Sciatic nerve (tissue), 2 donors: Measurements from ENCODE around the gene RTTN. TPM values are rescaled to one million over a fixed set of nuclear protein-coding genes. Genes with fewer than 3 reads are reported as not detected.
A peak's percentile ranks its signal among the peaks of the same experiment; 100 is the strongest.
"Not testable (repeated sequence)": the region's sequence is repeated elsewhere in the genome, so short reads cannot be mapped to it uniquely, and the experiment has no call there.

Source experiments
- ATAC-seq: fragments of 200-7000 bp; cut with Tn5 transposase; one replicate; pipeline ENCODE4 v1.9.1; 2020; ENCODE audit warnings: mild to moderate bottlenecking, moderate library complexity
- DNase-seq: peaks from one replicate; pipeline ENCODE4 v3.0.0-alpha.2; 2020; ENCODE audit warnings: low spot score
- intact Hi-C: fragments of 100-400 bp; cut with DNase I; formaldehyde crosslinking; loops from one replicate; pipeline ENCODE4 v1.14.2; 2022
- total RNA-seq: library from RNA; stranded (reverse); fragmentation: NEBNext Ultra II Directional; extraction: Animal tissue kit (Norgen Biotek cat#: 25700); gene quantifications from one replicate; pipeline ENCODE4 v1.2.1, GENCODE V29; 2021
- donor health status: DM: no; HTN: no; CAD: no.
- donor health status: DM: no; HTN: no; CAD: no.

The RTTN gene
- total RNA-seq, 1 donor from 2014 or later = 25.3 TPM

GRCh38 chr18:70113511-70113910, 92.0 kb downstream of the RTTN start:
- ATAC-seq = no peak
- no peak for DNase-seq
- intact Hi-C loops = no loop called here

DNA sequence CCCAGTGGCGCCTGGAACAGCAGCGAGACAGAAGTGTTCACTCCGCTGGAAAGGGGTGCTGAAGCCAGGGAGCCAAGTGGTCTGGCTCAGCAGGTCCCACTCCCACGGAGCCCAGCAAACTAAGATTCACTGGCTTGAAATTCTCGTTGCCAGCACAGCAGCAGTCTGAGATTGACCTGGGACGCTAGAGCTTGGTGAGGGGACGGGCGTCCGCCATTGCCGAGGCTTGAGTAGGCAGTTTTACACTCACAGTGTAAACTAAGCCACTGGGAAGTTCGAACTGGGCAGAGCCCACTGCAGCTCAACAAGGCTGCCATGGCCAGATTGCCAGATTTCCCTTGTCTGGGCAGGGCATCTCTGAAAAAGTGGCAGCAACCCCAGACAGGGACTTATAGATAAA, 94.8 kb downstream of the RTTN start:
- intact Hi-C loops = no loop called here
- DNase-seq (no peak), ATAC-seq (no peak)

DNA sequence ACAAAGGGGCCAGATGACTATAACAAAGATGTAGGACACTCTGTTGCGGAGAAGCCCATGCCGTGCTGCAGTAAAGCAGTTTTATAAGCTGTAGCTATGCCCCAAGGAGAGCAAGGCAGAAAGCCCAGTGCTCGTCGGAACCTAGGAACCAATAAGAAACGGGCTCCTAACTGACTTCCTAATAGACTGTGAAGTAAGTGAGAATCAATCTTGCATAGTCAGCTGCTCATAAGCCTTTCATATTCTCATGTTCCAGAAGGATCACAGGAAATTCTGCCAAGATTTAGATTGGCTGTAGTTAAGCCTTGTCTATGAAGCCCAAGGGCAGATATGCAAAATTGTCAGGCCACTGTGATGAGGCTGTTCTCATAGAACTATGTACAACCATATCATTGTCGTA, 98.4 kb downstream of the RTTN start:
- ATAC-seq = no peak
- DNase-seq = no peak
- intact Hi-C loops = no loop called here

GRCh38 chr18:70102854-70103253, 102.6 kb downstream of the RTTN start:
- ATAC-seq, DNase-seq, intact Hi-C loops: not testable (repeated sequence)

DNA sequence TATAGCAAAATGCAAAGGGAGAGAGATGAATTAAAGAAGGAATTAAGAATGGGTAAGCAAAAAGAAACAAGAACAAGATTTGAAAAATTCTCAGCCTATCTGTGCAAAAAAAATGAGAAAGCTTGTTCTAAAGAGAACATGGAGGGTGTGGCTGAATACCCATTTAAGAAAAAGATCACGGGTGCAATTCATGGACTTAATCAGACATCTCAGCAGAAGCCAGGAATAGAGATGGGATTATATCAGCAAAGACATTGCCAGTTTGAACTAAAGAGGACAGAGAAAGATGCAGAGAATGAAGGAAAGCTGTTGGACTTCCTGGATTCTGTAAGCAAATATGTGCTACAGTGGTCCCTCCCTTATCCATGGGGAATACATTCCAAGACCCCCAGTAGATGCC, 115.6 kb downstream of the RTTN start:
- DNase-seq = no peak
- no peak for ATAC-seq
- intact Hi-C loops = no loop called here

- DNase-seq = no peak
- no peak for ATAC-seq
- intact Hi-C loops = no loop called here
Measured at GRCh38 chr18:70086085-70086484, 119.4 kb downstream of the RTTN start.

DNA sequence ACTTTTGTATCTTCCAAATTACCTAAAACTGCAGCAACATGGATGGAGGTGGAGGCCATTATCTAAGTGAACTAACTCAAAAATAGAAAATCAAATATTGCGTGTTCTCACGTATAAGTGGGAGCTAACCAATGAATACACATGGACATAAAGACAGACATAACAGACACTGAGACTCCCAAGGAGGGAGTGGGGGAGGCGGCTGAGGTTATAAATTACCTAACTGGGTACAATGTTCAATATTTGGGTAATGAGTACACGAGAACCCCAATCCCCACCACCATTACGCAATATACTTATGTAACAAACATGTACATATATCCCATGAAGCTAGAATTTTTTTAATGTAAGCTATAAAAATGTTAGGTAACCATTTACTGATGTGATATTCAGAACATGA, 119.8 kb downstream of the RTTN start:
- intact Hi-C loops = no loop called here
- no peak for ATAC-seq
- DNase-seq = no peak

- no peak for DNase-seq
- ATAC-seq = no peak
- intact Hi-C loops = no loop called here
Measured at GRCh38 chr18:70082430-70082829, 123.1 kb downstream of the RTTN start.

DNA sequence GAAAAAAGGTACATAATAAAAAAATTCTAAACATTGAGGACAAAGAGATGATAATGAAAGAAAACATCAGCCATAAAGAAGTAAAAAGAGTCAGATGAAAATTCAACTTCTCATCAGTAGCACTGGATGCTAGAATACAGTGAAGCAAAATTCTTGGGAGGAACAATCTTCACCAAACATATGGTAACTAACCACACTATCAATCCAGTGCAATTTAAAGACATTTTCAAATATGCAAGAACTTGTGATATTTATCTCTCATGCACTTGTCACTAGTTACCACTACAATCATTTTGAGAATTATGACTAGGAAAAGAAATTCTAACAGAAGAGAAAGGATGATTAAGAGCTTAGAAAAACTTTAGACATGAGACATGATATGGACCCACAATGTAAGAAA, 127.4 kb downstream of the RTTN start:
- intact Hi-C loops = loop anchor here (5.0 kb wide), 1 partner anchor 71 kb away; no protein-coding TSS in a partner anchor
- DNase-seq = no peak
- no peak for ATAC-seq

DNA sequence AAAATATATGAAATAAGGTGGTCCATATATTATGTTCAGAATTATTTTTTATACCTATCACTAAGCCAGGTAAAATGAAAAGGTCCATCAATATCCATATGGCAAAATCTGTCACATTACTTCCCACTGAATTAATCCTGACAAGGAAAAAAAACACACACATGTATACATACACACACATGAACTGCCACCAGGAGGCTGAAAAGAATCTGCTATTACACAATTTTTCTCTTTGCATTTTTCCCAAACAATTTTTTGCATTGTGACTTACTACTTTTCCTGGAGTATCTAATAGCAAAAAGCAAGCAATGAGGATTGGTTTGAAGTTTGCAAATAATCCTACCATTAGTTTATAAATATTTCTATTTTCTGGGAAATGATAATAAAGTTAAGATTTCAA, 129.6 kb downstream of the RTTN start:
- intact Hi-C loops = loop anchor here (5.0 kb wide), 1 partner anchor 69 kb away; no protein-coding TSS in a partner anchor
- DNase-seq = no peak
- no peak for ATAC-seq

DNA sequence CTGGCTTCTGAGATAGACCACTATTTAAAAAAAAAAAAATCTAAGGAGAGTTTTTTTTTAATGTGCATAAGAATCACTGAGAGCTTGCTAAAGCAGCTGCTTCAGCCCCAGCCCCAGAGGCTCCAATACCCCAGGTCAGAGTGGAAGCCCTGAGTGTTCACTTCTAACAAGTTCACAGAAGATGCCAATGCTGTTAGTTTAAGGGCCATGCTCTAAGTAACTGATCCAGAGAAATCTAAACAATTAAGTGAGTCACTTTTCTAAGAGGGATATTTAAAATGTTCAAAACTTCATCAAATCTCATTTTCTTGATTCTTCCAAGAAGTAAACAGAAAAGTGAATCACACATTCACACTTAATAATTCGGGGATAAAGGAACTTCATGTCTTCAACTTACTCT, 131.4 kb downstream of the RTTN start:
- no peak for DNase-seq
- intact Hi-C loops = no loop called here
- ATAC-seq = no peak

DNA sequence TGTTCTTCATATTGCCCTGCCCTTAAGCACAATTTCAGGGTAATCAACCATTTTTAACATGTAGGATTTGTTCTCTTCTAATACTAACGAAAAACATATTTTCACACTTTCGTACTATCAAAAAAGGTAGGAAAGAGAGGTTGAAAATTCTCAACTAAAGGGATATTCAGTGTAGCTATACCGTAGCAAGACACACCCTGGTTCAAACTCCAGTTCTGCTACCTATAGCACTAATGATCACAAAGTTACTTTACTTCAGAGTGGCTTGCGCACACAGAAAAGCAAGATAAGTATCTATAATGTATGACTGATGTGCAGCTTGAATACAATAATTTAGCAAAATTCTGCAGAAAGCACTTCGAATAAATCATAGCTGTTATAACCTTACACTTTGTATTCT, 132.1 kb downstream of the RTTN start:
- intact Hi-C loops = no loop called here
- ATAC-seq (no peak), DNase-seq (no peak)

GRCh38 chr18:70072678-70073077, 132.8 kb downstream of the RTTN start:
- no peak for DNase-seq
- intact Hi-C loops = no loop called here
- no peak for ATAC-seq

DNA sequence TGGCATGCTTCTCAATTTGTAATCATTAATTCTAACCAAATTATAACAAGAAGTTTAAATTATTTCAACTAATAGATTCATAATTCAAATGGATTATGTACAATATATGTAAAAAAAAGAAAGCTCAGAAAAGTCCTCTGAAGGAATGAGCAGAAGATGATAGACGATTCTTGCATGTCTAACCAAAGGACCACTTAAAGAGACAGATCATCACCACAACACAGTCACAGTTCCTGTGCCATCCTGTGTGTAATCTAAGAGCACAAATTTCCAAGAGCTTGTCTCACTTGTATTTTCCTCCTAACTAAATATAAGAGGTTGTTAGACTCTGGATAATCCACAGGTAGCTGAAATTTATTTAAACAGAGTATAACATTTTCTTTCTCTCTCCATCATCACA, 135.5 kb downstream of the RTTN start:
- DNase-seq = no peak

DNA sequence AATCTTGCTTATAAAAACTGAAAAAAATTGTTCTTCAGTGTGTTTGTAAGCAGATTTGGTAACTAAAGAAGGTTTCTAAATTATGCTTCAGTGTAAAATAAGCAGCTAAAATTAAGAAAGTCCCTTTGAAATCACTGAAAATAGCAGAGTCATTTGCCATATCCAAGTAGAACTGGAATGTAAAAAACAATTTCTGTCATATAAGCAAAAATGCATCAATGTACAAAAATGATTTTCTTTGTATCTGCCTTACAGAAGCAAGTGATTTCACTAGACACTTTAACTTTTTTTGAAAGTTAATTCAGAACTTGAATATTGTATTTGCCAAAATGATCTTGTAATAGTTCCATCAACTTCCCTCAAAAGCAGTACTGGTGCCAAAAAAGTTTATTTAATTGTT, 136.1 kb downstream of the RTTN start:
- no peak for DNase-seq
- no peak for ATAC-seq
- intact Hi-C loops = no loop called here

More for the DNA sequence above, 135.5 kb downstream of the RTTN start:
- ATAC-seq = no peak
- intact Hi-C loops = no loop called here

- intact Hi-C loops = no loop called here
- ATAC-seq (no peak), DNase-seq (no peak)
Measured at GRCh38 chr18:70068981-70069380, 136.5 kb downstream of the RTTN start.

DNA sequence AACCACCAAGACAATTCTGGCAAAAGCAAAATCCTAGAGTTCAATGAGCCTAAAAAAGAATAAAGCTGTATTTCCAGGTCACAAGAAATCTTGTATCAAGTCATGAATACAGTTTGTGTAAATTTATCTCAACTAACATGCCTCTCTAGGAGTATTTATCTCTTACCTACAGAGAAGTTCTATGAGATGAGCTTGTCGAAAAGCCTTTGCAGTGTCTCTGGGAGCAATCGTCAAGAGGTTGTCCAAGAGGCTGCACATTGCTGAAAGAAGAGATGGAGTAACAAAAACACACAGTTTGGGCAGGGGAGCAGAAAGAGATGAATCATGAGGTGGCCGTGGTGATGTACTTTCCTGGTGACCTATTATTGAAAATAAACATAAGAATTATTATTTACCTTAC, 145.8 kb downstream of the RTTN start:
- DNase-seq (no peak), ATAC-seq (no peak)
- intact Hi-C loops = no loop called here

GRCh38 chr18:70058916-70059315, 146.6 kb downstream of the RTTN start:
- ATAC-seq = no peak
- intact Hi-C loops = no loop called here
- DNase-seq = no peak

DNA sequence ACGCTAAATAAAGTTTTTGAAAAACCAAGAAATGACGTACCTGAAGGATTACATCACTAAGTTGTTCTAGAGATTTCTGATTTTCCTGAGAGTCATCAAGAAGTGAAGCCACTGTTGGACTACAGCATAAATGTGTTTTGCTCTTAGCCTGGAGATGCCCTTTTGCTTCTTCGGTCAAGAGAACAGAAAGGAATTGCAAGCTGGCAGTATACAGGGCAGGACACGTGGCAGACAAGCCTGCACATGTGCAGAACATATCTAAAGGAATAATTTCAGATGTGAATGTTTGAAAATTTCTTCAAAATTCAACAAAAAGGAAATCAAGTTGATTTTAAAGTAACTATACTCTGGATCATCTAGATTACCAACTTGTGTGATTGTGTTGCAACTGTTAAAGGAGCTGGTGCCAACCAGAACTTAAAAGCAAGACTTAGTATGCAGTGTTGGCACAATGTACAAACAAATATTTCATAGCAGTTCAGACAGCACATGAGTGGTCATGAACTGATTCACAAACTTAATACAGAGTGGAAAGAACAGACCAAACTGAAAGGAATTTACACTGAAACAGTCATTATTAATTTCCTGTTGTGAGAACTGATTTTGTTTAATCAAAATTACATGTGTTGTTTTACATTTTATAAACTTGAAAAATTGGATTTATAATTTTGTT, 157.4 kb downstream of the RTTN start:
- no peak for ATAC-seq
- DNase-seq = no peak
- intact Hi-C loops = no loop called here

GRCh38 chr18:70046796-70047195, 158.7 kb downstream of the RTTN start:
- intact Hi-C loops = no loop called here
- ATAC-seq (peak; percentile 20), DNase-seq (no peak)

DNA sequence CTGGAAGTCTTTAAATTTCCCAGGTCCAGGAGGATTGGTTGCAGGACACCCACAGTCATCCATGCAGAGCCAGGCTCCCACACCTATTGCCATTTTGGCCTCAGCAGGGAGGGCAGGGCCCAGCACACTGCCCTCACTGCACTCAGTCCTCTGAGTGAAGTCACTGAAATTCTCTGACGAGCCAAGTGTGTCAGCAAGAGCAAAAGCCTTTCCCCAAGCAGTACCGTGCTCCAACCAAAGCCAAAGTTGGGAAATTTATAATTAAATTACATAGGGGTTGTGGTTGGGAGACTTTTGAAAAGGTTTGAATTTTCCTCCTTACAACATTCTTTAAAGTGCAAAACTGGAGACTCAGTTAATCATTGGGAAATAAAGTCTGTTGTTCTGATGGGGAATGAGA, 159.3 kb downstream of the RTTN start:
- intact Hi-C loops = no loop called here
- DNase-seq = no peak
- ATAC-seq = peak; percentile 84
